Measurements from ENCODE around the gene ERF. TPM values are rescaled to one million over a fixed set of nuclear protein-coding genes. Genes with fewer than 3 reads are reported as not detected.

Gene ERF
- total RNA-seq, 1 donor from 2014 or later: 48.1 TPM

GRCh38 chr19:42202290-42202880 is 52.5 kb downstream of the ERF start:
- ChIA-PET POLR2A (interaction anchor here (0.6 to 5.3 kb wide), 5 partner anchors 14 to 88 kb away, joined by 3 to 31 read pairs (median 7); partner anchors contain the start of genes DEDD2 and POU2F2), CTCF (interaction anchor here (1.0 to 2.3 kb wide), 3 partner anchors 77 to 94 kb away, joined by 3 to 9 read pairs (median 7); no protein-coding TSS in a partner anchor)
- peak overlapping the region; percentile 93 for H3K27ac Mint-ChIP-seq
- no peak for DNase-seq
- no peaks in the 10 kb centered on the region for H3K27me3 Mint-ChIP-seq
- intact Hi-C loops (cut with micrococcal nuclease): loop anchor here (1.0 to 5.0 kb wide), 3 partner anchors 40 to 90 kb away; partner anchors contain the start of gene GSK3A
- peak overlapping the region; percentile 62 for H3K4me3 Mint-ChIP-seq
- peaks cover 82% of the 10 kb centered on the region for H3K4me1 Mint-ChIP-seq
- H3K36me3 Mint-ChIP-seq (ENCODE audit: low read depth): peaks cover 64% of the 10 kb centered on the region
- TF ChIP-seq, protein P1, sequence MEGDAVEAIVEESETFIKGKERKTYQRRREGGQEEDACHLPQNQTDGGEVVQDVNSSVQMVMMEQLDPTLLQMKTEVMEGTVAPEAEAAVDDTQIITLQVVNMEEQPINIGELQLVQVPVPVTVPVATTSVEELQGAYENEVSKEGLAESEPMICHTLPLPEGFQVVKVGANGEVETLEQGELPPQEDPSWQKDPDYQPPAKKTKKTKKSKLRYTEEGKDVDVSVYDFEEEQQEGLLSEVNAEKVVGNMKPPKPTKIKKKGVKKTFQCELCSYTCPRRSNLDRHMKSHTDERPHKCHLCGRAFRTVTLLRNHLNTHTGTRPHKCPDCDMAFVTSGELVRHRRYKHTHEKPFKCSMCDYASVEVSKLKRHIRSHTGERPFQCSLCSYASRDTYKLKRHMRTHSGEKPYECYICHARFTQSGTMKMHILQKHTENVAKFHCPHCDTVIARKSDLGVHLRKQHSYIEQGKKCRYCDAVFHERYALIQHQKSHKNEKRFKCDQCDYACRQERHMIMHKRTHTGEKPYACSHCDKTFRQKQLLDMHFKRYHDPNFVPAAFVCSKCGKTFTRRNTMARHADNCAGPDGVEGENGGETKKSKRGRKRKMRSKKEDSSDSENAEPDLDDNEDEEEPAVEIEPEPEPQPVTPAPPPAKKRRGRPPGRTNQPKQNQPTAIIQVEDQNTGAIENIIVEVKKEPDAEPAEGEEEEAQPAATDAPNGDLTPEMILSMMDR (IDR thresholded peaks at IDR 0.05): no peak
- no peaks in the 10 kb centered on the region for H3K9me3 Mint-ChIP-seq
- no peak for ATAC-seq (ENCODE audit: low read depth)

DNA sequence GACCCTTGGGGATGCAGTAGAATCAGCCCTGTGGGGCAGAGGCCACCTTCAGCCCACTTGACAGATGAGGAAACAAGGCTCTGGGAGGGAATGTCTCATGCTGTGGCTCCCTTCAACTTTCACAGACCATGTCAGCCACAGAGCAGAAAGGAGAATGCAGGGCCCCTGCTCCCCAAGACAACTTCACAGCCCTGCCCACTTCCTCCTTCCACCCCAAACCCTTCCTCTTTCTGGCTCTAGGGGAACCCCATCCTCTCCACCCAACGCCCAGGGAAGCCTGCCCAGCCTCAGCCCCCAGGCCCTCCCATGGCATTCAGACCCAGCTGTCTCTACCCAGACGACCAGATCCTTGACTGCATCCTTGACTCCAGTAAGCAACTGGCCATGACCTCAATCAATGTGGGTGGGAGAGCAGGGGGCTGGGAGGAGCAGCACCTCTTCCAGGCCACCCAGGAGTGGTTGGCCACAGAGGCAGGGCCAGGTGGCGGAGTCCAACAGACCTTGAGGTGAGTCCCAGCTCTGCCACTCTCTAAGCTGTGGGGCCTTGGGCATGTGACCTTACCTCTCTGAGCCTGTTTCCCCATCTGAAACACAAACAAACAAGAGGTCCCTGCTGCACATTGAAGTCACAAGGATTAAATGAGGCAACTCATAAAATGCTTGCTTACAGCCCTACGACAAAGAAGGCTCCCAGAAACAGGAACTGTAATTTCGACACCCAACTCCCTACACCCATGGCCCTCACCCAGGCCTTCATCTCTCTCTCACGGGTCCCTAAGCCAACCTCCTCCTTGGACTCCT is 53.2 kb downstream of the ERF start:
- peak; percentile 71 for ATAC-seq (ENCODE audit: low read depth)
- Mint-ChIP-seq H3K9me3 (no peaks in the 10 kb centered on the region), H3K4me3 (peak overlapping the region; percentile 62), H3K27ac (peak overlapping the region; percentile 93), H3K27me3 (no peaks in the 10 kb centered on the region), H3K4me1 (peaks cover 86% of the 10 kb centered on the region), H3K36me3 (ENCODE audit: low read depth) (peaks cover 63% of the 10 kb centered on the region)
- peak; percentile 57 for DNase-seq
- intact Hi-C loops (cut with micrococcal nuclease): loop anchor here (1.0 to 5.0 kb wide), 4 partner anchors 16 to 89 kb away; partner anchors contain the start of genes DEDD2 and GSK3A
- TF ChIP-seq, protein P1 (IDR thresholded peaks at IDR 0.05): no peak
- ChIA-PET CTCF (interaction anchor here (1.0 to 2.3 kb wide), 3 partner anchors 77 to 93 kb away, joined by 3 to 9 read pairs (median 7); no protein-coding TSS in a partner anchor), POLR2A (interaction anchor here (0.6 to 5.3 kb wide), 5 partner anchors 14 to 87 kb away, joined by 3 to 31 read pairs (median 7); partner anchors contain the start of genes DEDD2 and POU2F2)

GRCh38 chr19:42200116-42200715 is 54.7 kb downstream of the ERF start:
- no peak for DNase-seq
- no peaks in the 10 kb centered on the region for H3K9me3 Mint-ChIP-seq
- ChIA-PET CTCF (interaction anchor here (0.9 to 2.3 kb wide), 6 partner anchors 16 to 92 kb away, joined by 3 to 9 read pairs (median 4); no protein-coding TSS in a partner anchor), POLR2A (interaction anchor here (0.6 to 5.3 kb wide), 10 partner anchors 13 to 91 kb away, joined by 3 to 31 read pairs (median 4); partner anchors contain the start of genes CIC and DEDD2)
- TF ChIP-seq, protein P1 (IDR thresholded peaks at IDR 0.05): no peak
- H3K4me1 Mint-ChIP-seq: peaks cover 91% of the 10 kb centered on the region
- no peak for ATAC-seq (ENCODE audit: low read depth)
- no peaks in the 10 kb centered on the region for H3K27me3 Mint-ChIP-seq
- intact Hi-C loops (cut with micrococcal nuclease): loop anchor here (5.0 kb wide), 2 partner anchors 82 to 88 kb away; no protein-coding TSS in a partner anchor
- peak overlapping the region; percentile 68 for H3K4me3 Mint-ChIP-seq
- peaks cover 57% of the 10 kb centered on the region for H3K36me3 Mint-ChIP-seq (ENCODE audit: low read depth)
- peak overlapping the region; percentile 93 for H3K27ac Mint-ChIP-seq

- ChIA-PET POLR2A (interaction anchor here (0.6 to 5.3 kb wide), 14 partner anchors 12 to 109 kb away, joined by 3 to 31 read pairs (median 4); partner anchors contain the start of genes CIC, DEDD2 and POU2F2), CTCF (interaction anchor here (1.1 to 1.9 kb wide), 6 partner anchors 15 to 90 kb away, joined by 3 to 8 read pairs (median 5); partner anchors contain the start of gene DEDD2)
- Mint-ChIP-seq H3K4me1 (peaks cover 87% of the 10 kb centered on the region), H3K36me3 (ENCODE audit: low read depth) (peaks cover 51% of the 10 kb centered on the region), H3K27ac (peak overlapping the region; percentile 93), H3K4me3 (peak overlapping the region; percentile 68), H3K27me3 (no peaks in the 10 kb centered on the region), H3K9me3 (no peaks in the 10 kb centered on the region)
- intact Hi-C loops (cut with micrococcal nuclease): loop anchor here (2.0 to 5.0 kb wide), 4 partner anchors 15 to 87 kb away; no protein-coding TSS in a partner anchor
- ATAC-seq (ENCODE audit: low read depth) (peak; percentile 44), DNase-seq (peak; percentile 47)
- TF ChIP-seq, protein P1 (IDR thresholded peaks at IDR 0.05): no peak
These were observed 55.4 kb downstream of the ERF start for GRCh38 chr19:42199440-42200115.

Data from activated B cell treated with CpG ODN at 0.5 μM for 24 hours (primary cell).